SK-N-SH (cell line): Measurements from ENCODE around the gene RELT.

Source experiments
- ELF1 ChIP-seq: IDR thresholded peaks from 2 replicates; pipeline ENCODE4 v1.4.0; 2012
- EP300 ChIP-seq, 2 experiments: IDR thresholded peaks; 2 replicates each; pipeline versions ENCODE4 v1.4.0 to v1.6.1; 2012; ENCODE audit warnings: borderline replicate concordance in 1 of 2, low read depth in 1 of 2, low read length in 1 of 2
- FOXJ3 ChIP-seq: sonication (generic); formaldehyde crosslinking; IDR thresholded peaks from 2 replicates; pipeline ENCODE4 v1.5.1; 2020; ENCODE audit warnings: mild to moderate bottlenecking, missing genetic modification reagents
- FOXM1 ChIP-seq: IDR thresholded peaks from 2 replicates; pipeline ENCODE4 v1.4.0; 2012; ENCODE audit warnings: low read depth, mild to moderate bottlenecking
- NFIC ChIP-seq: IDR thresholded peaks from 2 replicates; pipeline ENCODE4 v1.4.0; 2012; ENCODE audit warnings: borderline replicate concordance
- NRF1 ChIP-seq: IDR thresholded peaks from 2 replicates; pipeline ENCODE4 v1.6.1; 2012; ENCODE audit warnings: low read depth, mild to moderate bottlenecking, low read length
- RAD21 ChIP-seq: IDR thresholded peaks from 2 replicates; pipeline ENCODE4 v1.6.1; 2012; ENCODE audit warnings: mild to moderate bottlenecking, low read length
- RFX5 ChIP-seq: IDR thresholded peaks from 2 replicates; pipeline ENCODE4 v1.6.1; 2012; ENCODE audit warnings: mild to moderate bottlenecking, improper control_type of control experiment, low read length
- SIN3A ChIP-seq: IDR thresholded peaks from 2 replicates; pipeline ENCODE4 v1.6.1; 2012; ENCODE audit warnings: low read depth, mild to moderate bottlenecking, low read length, moderate library complexity, borderline replicate concordance
- TAF1 ChIP-seq: IDR thresholded peaks from 2 replicates; pipeline ENCODE4 v1.6.1; 2012; ENCODE audit warnings: low read depth, mild to moderate bottlenecking, low read length, moderate library complexity, borderline replicate concordance
- TF ChIP-seq, protein P1 (sequence below): fragments of 200-600 bp; sonication (generic); IDR thresholded peaks from 2 replicates; pipeline ENCODE4 v1.6.1; 2017; ENCODE audit warnings: antibody characterized with exemption, mild to moderate bottlenecking, moderate library complexity
- TF ChIP-seq, protein P2 (sequence below): IDR thresholded peaks from 2 replicates; pipeline ENCODE4 v1.4.0; 2012; ENCODE audit warnings: low read depth, borderline replicate concordance
- TF ChIP-seq, protein P3 (sequence below): IDR thresholded peaks from 2 replicates; pipeline ENCODE4 v1.4.0; 2012; ENCODE audit warnings: low read depth
- TF ChIP-seq, protein P4 (sequence below): fragments of 150-350 bp; IDR thresholded peaks from 2 replicates; pipeline ENCODE4 v1.6.1; 2017; ENCODE audit warnings: antibody characterized with exemption, low read length, low read depth, borderline replicate concordance

DNA sequence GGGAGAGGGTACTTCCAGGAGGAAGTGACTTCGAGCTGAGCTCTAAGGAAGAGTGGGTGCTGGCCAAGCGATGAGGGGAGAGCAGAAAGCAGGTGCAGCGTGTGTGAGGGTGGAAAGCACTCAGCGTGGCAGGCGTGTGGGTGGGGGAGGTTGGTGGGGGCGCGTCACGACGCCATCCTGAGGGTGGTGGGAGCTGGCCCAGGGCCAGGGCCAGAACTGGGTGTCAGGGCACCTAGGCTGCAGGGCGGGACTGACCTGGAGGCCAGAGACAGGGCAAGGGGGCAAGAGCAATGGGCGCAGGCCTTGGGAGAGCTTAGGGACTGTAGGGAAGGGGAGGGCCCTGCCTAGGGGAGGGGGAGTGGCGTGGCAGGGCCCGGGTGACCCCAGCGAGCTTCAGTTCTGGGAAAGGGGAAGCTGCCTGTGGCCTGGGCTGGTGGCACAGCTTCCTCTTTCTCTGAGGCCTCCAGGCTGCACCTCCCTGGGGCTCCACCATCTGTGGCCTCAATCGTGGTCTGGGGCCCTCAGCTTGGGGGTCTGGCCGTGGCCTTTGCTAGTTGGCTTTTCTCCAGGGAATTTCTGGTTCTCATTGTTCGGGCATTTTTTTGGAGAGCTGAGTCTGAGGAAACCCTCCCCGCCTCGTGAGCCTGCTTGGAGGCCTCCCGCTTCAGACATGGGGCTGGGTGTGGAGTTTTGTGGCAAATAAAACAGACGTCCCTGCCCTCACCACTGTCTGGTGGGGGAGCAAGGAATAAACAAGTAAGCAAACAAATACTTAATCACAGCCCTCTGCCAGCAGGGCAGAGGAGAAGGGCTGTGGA is 8.9 kb downstream of the RELT start:
- TF ChIP-seq NFIC (no peak), FOXJ3 (CRISPR knock-in tag) (no peak), FOXM1 (no peak), RFX5 (no peak), EP300 (IDR thresholded peaks at IDR 0.05; ENCODE audit: borderline replicate concordance in 1 of 2, low read depth in 1 of 2, low read length in 1 of 2) (no peak), NRF1 (no peak), TAF1 (no peak), SIN3A (no peak), RAD21 (no peak), ELF1 (no peak)
- TF ChIP-seq, protein P1, sequence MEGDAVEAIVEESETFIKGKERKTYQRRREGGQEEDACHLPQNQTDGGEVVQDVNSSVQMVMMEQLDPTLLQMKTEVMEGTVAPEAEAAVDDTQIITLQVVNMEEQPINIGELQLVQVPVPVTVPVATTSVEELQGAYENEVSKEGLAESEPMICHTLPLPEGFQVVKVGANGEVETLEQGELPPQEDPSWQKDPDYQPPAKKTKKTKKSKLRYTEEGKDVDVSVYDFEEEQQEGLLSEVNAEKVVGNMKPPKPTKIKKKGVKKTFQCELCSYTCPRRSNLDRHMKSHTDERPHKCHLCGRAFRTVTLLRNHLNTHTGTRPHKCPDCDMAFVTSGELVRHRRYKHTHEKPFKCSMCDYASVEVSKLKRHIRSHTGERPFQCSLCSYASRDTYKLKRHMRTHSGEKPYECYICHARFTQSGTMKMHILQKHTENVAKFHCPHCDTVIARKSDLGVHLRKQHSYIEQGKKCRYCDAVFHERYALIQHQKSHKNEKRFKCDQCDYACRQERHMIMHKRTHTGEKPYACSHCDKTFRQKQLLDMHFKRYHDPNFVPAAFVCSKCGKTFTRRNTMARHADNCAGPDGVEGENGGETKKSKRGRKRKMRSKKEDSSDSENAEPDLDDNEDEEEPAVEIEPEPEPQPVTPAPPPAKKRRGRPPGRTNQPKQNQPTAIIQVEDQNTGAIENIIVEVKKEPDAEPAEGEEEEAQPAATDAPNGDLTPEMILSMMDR, result no peak
- TF ChIP-seq, protein P2, sequence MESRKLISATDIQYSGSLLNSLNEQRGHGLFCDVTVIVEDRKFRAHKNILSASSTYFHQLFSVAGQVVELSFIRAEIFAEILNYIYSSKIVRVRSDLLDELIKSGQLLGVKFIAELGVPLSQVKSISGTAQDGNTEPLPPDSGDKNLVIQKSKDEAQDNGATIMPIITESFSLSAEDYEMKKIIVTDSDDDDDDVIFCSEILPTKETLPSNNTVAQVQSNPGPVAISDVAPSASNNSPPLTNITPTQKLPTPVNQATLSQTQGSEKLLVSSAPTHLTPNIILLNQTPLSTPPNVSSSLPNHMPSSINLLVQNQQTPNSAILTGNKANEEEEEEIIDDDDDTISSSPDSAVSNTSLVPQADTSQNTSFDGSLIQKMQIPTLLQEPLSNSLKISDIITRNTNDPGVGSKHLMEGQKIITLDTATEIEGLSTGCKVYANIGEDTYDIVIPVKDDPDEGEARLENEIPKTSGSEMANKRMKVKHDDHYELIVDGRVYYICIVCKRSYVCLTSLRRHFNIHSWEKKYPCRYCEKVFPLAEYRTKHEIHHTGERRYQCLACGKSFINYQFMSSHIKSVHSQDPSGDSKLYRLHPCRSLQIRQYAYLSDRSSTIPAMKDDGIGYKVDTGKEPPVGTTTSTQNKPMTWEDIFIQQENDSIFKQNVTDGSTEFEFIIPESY, result no peak
- TF ChIP-seq, protein P3, sequence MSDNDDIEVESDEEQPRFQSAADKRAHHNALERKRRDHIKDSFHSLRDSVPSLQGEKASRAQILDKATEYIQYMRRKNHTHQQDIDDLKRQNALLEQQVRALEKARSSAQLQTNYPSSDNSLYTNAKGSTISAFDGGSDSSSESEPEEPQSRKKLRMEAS, result no peak
- TF ChIP-seq, protein P4, sequence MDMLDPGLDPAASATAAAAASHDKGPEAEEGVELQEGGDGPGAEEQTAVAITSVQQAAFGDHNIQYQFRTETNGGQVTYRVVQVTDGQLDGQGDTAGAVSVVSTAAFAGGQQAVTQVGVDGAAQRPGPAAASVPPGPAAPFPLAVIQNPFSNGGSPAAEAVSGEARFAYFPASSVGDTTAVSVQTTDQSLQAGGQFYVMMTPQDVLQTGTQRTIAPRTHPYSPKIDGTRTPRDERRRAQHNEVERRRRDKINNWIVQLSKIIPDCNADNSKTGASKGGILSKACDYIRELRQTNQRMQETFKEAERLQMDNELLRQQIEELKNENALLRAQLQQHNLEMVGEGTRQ, result no peak
